ENCODE measurements around the gene UBXN4.

Gene UBXN4

GRCh38 chr2:135826544-135826943 is 84.9 kb downstream of the UBXN4 start:
- no peak for DNase-seq (ENCODE audit: low spot score)
- Histone ChIP-seq H3K27ac (no peak overlapping the region), H3K4me3 (no peak overlapping the region)
- TF ChIP-seq, protein P1, sequence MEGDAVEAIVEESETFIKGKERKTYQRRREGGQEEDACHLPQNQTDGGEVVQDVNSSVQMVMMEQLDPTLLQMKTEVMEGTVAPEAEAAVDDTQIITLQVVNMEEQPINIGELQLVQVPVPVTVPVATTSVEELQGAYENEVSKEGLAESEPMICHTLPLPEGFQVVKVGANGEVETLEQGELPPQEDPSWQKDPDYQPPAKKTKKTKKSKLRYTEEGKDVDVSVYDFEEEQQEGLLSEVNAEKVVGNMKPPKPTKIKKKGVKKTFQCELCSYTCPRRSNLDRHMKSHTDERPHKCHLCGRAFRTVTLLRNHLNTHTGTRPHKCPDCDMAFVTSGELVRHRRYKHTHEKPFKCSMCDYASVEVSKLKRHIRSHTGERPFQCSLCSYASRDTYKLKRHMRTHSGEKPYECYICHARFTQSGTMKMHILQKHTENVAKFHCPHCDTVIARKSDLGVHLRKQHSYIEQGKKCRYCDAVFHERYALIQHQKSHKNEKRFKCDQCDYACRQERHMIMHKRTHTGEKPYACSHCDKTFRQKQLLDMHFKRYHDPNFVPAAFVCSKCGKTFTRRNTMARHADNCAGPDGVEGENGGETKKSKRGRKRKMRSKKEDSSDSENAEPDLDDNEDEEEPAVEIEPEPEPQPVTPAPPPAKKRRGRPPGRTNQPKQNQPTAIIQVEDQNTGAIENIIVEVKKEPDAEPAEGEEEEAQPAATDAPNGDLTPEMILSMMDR (IDR thresholded peaks at IDR 0.05): no peak

- DNase-seq (ENCODE audit: low spot score): no peak
- TF ChIP-seq, protein P1 (IDR thresholded peaks at IDR 0.05): no peak
- Histone ChIP-seq H3K27ac (no peak overlapping the region), H3K4me3 (no peak overlapping the region)
These were observed 87.9 kb downstream of the UBXN4 start for GRCh38 chr2:135829378-135830135.

- no peak for DNase-seq (ENCODE audit: low spot score)
- no peak overlapping the region for H3K4me3 ChIP-seq
- TF ChIP-seq, protein P1 (IDR thresholded peaks at IDR 0.05): no peak
- H3K27ac ChIP-seq: no peak overlapping the region
These were observed 89.6 kb downstream of the UBXN4 start for GRCh38 chr2:135831180-135831812.

GRCh38 chr2:135832891-135833290 is 91.2 kb downstream of the UBXN4 start:
- no peak for DNase-seq (ENCODE audit: low spot score)
- Histone ChIP-seq H3K27ac (no peak overlapping the region), H3K4me3 (no peak overlapping the region)
- TF ChIP-seq, protein P1 (IDR thresholded peaks at IDR 0.05): no peak

All from coronary artery (tissue), 2 donors.